Uterus (tissue), 2 donors: Measurements from ENCODE around the gene NEK4.

ENCODE experiments used
- POLR2A ChIP-seq, 2 donors: fragments of 450-650 bp; IDR thresholded peaks; one replicate each; pipeline ENCODE4 v1.6.1; 2016; ENCODE audit warnings: antibody characterized with exemption in 2 of 2, mild to moderate bottlenecking in 1 of 2, moderate library complexity in 1 of 2
- TF ChIP-seq, protein P1 (sequence below), 4 experiments: fragments of 200-600 bp in 2 of 4; fragments of 450-650 bp in 2 of 4; sonication (generic) in 2 of 4; IDR thresholded peaks; one replicate each; pipeline ENCODE4 v1.5.1; 2016 to 2019; ENCODE audit warnings: antibody characterized with exemption in 4 of 4, mild to moderate bottlenecking in 2 of 4, moderate library complexity in 1 of 4

DNA sequence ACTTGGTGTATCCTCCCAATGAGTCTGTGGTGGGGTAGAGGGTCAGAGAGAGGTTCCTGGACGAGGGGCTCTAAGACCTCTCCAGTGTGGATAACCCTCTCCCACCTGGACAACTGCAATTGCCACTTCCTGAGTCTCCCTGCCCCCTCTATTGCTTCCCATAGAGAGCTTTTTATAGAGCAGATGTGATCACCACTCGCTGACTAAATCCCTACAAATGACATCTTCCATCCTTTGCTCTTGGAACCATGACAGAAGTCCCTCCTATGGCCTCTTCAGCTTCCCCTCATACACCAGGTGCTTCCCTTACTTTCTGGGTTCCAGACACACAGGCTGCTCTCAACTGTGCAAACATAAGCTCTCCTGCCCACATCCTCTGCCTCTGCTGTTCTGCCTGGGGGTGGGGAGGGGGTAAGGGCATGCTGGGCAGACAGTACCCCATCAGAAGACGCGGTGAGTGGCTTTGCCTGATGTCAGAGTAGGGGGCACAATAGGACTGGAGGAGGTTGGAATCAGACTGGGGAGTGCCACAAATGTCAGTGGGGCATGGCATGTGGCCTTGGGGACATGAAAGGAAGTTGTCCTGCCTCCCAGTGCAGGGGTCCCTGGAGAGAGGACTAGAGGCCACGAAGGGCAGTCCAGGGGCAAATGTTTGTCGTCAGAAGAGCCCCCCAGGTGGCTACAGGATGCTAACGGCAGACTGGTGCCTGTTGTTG is 39.1 kb upstream of the NEK4 start:
- TF ChIP-seq, protein P1, sequence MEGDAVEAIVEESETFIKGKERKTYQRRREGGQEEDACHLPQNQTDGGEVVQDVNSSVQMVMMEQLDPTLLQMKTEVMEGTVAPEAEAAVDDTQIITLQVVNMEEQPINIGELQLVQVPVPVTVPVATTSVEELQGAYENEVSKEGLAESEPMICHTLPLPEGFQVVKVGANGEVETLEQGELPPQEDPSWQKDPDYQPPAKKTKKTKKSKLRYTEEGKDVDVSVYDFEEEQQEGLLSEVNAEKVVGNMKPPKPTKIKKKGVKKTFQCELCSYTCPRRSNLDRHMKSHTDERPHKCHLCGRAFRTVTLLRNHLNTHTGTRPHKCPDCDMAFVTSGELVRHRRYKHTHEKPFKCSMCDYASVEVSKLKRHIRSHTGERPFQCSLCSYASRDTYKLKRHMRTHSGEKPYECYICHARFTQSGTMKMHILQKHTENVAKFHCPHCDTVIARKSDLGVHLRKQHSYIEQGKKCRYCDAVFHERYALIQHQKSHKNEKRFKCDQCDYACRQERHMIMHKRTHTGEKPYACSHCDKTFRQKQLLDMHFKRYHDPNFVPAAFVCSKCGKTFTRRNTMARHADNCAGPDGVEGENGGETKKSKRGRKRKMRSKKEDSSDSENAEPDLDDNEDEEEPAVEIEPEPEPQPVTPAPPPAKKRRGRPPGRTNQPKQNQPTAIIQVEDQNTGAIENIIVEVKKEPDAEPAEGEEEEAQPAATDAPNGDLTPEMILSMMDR (IDR thresholded peaks at IDR 0.05), result no peak
- TF ChIP-seq POLR2A (IDR thresholded peaks at IDR 0.05), result no peak
